ENCODE measurements around the gene SPINK5.
"Not testable (repeated sequence)": the region's sequence is repeated elsewhere in the genome, so short reads cannot be mapped to it uniquely, and the experiment has no call there.

The SPINK5 gene, protein sequence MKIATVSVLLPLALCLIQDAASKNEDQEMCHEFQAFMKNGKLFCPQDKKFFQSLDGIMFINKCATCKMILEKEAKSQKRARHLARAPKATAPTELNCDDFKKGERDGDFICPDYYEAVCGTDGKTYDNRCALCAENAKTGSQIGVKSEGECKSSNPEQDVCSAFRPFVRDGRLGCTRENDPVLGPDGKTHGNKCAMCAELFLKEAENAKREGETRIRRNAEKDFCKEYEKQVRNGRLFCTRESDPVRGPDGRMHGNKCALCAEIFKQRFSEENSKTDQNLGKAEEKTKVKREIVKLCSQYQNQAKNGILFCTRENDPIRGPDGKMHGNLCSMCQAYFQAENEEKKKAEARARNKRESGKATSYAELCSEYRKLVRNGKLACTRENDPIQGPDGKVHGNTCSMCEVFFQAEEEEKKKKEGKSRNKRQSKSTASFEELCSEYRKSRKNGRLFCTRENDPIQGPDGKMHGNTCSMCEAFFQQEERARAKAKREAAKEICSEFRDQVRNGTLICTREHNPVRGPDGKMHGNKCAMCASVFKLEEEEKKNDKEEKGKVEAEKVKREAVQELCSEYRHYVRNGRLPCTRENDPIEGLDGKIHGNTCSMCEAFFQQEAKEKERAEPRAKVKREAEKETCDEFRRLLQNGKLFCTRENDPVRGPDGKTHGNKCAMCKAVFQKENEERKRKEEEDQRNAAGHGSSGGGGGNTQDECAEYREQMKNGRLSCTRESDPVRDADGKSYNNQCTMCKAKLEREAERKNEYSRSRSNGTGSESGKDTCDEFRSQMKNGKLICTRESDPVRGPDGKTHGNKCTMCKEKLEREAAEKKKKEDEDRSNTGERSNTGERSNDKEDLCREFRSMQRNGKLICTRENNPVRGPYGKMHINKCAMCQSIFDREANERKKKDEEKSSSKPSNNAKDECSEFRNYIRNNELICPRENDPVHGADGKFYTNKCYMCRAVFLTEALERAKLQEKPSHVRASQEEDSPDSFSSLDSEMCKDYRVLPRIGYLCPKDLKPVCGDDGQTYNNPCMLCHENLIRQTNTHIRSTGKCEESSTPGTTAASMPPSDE

DNA sequence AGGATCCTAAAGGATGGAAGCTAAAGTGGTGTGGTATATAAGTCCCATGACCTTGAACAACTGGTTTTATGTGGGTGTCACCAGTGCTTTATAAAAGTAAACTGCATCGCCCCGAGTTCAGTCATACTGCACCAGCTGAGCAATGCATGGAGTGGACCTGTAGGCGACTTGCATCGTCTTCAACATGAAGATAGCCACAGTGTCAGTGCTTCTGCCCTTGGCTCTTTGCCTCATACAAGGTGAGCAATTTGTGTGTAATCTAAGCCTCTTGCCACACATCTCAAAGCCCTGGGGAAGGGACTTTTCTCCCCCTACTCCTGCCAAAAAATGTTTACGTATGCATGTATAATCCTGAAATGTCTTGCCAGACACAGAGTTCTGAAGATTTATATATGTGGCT, at the start of gene SPINK5:
Gene SPINK5, plus strand, starts transcription at position 120 of the 400 bp plus-strand sequence. Its CDS starts 65 bp downstream, at position 185.
- no peak for DNase-seq

DNA sequence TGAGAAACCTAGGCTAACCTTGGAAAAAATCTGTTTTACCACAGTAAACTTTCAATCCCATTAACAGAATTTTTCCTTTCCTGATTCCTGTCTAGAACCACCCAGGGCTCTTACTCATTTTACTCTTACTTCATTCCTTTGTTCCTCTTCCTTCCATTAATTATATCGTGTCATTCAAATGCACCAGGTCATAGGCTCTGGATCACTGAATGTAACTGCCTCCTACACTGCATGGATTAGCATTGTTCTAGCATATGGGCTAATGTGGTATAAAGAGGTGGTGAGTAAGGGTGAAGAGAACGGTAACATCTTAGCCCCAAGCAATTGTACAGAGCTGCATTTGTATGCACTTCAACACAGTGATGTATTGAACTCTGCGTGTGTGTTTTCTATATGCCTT, 49.5 kb upstream of the SPINK5 start:
- no peak for DNase-seq

DNA sequence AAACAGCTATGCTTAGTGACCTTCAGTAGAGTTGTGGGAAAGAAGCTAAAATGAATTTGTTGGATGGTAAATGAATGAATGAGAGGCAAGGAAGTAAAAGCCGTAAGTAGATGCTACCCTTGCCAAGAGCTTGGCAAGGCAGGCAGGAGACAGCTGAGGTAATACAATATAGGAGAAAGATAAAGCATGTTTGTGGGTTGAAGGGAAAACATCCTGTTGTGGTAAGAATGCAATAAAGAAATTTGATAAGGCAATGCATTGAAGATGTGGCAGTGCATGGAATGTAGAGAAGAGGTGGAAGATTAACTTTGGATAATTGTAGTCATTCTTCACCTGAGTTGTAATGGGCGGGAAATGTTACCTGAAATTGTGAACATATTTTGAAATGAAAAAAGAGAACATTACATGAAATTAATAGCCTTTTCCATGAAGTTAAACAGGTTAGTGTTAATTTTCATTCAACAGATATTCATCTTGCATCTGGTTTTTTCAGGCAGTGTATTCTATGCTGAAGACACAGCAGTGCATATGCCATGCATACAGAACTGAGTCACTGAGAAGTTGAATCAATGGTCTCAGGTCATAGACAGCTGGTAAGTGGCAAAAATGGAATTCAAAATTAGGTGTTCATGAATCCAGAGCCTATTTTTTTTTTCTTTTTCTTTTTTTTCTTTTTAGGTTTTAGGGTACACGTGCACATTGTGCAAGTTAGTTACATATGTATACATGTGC, 43.4 kb upstream of the SPINK5 start:
- DNase-seq = no peak

DNA sequence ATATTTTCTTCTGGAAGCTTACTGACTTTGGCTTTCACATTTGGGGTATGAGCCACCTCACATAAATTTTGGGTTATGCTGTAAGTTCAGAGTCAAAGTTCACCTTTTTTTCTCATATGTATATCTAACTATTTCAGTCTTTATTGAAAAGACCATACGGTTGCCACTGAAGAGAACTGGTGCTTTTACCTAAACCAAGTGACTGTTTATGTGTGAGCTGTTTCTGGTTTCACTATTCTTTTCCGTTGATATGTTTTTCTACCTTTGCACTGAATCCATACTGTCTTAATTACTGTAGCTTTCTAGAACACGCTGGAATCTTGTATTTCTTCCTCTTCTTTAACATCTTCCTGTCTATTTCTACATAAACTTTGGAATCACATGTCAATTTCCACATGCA, 36.3 kb upstream of the SPINK5 start:
- DNase-seq = no peak

DNA sequence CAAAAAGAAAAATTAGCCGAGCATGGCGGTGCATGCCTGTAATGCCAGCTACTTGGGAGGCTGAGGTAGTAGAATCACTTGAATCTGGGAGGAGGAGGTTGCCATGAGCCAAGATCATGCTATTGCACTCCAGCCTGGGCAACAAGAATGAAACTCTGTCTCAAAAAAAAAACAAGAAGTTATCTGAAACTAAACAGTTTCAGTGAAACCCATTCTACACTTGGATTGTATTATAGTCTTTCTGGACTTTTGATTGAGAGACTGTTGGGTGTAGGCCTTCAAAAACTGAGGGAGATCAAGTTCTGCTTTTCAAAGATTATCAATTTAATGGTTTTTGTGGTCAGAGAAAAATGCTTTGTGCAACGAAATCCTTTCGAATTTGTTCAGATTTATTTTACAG, 34.6 kb upstream of the SPINK5 start:
- DNase-seq = no peak

DNA sequence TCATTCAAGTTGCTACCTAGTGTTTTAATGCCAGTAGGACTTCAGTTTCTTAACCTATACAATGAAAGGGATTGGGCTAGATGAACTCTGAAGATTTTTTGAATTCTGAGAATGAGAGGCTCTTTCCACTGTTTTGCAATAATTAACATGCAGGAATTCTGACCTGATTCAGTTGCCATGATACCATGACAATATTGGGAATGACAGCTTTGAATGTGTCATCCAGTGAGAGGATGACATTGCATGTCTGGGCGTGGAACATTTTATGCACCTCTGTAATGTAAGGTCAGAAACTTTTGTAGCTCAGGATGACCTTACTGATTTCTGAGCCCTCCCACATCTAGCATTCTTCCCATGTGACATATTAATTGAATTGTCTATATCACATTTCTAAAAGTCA, 30.6 kb upstream of the SPINK5 start:
- no peak for DNase-seq

DNA sequence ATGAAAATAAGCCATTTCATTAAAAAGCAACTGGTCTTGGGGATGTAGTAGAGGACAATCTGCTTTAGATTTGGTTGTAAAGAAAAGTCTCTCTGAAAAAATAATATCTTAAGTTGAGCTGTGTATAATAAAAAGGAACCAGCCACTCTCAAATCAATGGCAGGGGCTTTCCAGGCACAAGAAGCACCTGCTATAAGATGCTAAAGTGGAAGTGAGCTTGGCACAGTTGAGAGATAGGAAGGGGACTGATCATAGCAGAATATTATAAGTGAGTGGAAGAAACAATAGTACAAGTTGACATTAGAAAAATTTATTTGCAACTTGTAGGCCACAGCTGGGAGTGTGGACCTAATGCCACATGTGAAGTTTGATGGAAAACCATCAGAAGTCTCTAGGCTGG, 28.1 kb upstream of the SPINK5 start:
- DNase-seq = no peak

DNA sequence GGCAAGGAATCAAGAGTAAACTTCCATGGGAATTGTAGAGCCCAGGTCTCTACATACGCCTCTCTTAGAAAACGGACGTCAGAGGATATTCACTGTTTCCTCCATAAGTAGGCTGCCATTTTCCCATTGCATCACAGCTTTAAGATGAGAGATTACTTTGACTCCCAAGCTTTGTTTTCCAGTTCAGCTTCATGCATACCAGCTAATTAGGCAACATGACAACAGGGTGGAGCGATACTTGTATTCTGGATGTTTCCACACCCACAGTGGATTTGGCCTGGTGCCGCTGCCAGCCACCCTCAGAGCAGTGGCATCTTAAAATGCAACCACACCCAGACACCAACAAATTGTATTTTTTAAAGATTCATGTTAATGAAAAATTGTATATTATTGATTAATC, 20.9 kb upstream of the SPINK5 start:
- no peak for DNase-seq

DNA sequence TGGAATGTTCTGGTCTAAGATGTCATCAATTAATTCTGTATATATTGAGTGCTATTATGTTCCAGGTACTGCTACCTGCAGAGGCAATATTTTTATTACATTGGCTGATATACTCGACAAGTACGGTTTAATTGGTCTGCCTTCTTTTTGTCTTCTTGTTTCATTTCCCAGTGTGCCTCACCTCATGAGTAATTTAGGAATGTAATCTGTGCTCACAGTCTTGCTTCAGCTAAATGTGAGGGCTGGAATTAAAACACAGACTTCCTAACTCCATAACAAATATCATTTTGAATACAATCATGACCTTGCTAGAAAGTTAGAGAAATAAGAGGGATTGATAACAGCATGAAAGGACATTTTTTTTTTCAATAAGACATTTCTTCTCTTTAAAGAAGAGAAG, 20.1 kb upstream of the SPINK5 start:
- no peak for DNase-seq

DNA sequence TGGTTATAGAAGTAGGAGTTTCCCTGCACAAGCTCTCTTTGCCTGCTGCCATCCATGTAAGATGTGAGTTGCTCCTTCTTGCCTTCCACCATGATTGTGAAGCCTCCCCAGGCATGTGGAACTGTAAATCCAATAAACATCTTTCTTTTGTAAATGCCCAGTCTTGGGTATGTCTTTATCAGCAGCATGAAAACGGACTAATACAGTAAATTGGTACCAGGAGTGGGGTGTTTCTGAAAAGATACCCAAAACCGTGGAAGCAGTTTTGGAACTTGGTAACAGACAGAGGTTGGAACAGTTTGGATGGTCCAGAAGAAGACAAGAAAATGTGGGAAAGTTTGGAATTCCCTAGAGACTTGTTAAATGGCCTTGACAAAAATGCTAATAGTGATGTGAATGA, 8.6 kb upstream of the SPINK5 start:
- not testable (repeated sequence) for DNase-seq

DNA sequence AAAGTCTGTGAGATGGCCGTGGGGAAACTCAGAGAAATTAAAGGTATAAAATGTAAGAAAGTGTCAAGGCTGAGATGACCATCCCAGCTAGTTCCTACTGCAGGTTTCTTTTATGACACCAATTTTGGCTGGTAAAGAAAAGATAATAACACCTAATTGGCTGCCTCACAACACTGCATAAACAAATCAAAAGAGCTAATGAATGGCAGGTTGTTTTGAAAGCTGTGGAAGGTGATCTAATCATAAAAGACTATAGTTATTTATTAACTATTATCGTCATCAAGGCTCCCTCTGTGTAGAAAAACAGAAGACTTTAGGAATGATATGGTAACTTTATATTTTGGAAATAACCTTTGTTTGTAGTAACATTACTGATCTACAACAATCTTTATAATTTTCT, 3.5 kb upstream of the SPINK5 start:
- DNase-seq = no peak

DNA sequence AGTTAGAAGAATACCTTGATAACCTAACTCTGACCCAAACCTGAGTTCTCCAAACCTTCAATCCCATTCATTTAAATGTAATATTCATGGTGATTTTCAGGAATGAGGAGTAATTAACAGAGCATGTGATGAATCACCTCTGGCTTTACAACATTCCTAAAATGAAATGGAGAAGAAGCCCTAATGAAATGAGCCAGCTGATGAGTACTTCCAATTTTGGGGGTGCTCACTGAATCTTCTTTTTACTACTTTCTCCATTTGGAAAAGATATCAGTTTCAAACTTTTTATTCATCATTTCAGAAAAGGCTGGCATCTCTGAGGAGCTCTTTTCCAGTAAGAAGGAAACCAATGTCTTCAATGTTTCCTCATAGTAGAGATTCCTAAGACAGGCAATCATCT, 2.9 kb upstream of the SPINK5 start:
- DNase-seq = no peak

DNA sequence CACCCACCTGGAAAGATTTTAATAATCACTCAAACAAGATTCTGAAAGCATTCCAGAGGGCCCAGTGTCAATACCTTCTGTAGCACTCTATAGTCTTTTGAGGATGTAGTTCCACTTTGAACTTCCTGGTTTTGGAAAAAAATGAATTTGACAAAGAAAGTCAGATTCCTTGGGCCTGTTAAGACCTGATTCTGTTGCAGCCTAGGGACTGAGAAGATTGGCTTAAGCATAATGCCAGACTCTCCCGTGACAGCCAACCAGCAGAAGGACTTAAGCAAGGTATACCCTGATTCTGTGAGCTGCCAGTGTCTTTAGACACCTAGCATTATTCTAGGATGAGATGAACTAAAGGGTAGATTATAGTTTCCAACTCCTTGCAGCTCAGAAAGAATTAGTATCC, 6.8 kb downstream of the SPINK5 start:
- no peak for DNase-seq

DNA sequence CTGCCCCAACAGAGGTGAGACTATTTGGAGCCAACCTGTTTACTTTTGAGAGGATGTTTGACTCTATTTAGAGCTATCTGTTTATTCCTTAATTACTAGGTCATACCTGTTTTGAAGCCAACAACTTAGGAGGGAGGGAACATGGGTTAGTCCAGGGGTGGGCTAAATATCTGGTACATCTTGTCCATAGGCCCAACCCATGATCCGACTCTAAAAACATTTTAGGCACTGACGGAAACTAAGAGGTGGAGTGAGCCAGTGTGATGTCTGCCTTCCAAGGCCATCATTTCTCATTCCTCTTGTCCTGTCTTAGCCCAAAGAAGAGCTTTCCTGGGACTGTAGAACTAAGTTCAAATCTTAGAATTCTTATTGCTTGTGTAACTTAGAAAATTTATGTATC, 8.4 kb downstream of the SPINK5 start:
- no peak for DNase-seq

DNA sequence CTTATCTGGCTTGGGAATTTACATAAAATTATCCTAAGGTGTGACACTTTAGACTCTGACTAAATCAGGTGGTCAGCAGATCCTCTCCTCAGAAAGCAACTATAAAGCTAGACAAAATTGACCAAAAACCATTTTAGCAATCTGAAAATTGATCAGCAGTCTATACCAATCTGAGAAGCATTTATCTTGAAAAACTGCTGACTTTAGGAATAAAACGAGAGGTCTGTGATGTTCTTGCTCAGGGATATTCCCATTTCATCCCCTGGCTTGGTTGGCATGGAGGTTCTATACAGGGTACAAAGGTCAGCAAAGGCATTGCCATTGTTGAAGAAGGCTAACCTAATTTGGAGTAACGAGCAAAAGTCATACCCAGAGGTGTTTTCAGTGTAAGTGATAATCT, 11.7 kb downstream of the SPINK5 start:
- no peak for DNase-seq

DNA sequence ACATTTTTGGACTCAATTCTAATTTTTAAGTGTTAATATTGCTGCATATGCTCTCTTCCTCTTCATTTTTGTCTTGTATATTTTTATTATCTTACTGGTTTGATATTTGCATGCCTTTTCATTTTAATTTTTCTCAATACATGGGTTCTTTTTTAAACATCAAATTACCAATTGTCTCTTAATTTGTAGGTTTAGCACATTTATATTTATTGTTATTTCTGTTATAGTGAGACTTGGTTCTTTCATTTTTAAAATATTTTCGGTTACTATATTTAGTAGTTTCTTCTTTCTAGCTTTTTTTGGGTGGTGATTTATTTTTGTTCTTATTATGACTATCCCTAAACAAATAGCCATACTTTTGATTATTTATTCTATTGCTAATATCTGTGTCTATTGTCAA, 19.4 kb downstream of the SPINK5 start:
- DNase-seq = no peak

DNA sequence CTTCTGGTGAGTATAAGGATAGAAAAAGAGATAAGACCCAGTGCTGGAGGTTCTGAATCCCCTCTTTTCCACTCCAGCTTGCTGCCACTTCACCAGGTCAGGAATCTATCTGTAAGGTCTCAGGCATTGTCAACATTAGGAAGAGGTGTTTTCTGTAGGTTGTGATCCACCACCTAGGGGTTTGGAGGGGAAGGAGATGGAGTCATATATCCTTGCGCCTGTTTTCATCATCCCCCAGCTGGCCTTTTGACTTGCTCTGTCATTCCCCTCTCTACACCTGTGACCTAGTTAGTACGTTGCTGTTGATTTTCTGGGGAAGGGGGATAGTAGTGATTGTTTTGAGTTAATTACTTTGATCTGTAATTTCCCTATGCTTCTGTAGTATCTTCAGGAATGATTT, 20.5 kb downstream of the SPINK5 start:
- DNase-seq = no peak

DNA sequence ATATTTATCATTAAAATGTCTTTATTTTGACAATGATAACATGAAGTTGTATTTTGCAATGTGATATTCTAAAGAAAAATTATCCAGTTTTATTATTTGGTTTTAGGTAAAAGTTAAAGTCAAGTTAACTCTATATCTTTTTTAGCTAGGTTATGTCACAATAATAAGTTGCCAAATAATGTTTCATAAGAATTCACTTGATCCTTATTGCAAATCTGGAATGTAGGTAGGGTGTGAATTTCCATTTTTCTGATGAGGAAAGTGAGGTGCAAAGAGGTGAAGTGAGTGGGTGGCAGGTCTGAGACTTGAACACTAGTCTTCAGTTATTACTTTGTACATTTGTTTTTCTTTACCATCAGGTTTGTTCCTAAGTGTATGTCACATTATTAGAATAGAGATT, 21.5 kb downstream of the SPINK5 start:
- no peak for DNase-seq

DNA sequence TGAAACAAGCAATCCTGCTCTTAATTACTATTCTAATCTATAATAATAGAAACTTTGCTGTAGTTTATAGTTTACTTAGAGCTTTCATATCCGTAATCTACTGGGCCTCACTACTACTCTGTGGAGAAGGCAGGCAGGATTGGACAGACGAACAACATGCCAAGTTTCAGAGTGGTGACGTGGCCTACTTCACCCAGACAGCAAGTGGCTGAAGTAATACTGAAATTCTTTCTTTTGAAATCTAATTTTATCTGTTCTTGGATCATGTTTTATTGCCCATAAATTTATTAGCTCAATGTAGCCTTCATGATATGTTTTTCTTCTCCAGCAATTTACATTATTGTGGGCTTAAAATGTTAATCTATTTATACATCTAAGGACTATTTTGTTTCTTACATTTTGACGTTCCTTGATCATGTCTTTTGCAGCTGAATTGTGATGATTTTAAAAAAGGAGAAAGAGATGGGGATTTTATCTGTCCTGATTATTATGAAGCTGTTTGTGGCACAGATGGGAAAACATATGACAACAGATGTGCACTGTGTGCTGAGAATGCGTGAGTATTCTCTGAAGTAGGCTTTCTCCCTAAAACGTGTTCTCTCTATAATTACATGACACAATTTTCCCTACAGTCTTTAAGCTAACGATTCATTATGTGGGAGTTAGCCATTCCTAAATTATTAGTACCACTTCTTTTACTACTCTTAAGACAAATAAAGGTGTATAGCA, 22.4 kb downstream of the SPINK5 start:
- DNase-seq = no peak

DNA sequence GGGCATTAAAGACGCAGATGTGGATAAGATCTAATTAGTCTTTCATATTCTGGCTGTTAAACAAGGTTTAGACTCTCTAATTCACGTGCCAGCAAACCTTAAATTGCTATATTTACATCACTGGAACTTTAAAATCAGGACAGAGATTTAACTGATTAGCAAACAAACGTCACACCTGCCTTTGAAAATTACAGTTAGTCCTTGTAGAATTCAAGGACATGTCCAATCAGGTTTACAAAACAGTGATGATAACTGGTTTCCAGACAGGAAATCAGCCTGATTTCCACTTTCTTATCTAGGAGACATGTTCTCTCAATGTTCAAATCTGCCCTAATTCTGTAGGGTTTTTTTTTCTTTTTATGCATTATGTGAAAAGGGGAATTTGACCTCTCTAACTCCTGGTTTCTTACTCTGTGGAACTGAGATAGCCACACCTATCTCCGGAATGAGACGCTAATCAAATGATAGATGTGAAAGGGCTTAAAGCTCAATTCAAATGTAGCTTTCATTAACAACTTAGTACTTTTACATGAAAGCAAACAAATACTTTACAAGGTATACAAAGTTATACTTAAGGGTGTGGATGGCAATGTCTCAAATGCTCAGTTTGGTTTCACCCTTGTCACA, 26.5 kb downstream of the SPINK5 start:
- no peak for DNase-seq

DNA sequence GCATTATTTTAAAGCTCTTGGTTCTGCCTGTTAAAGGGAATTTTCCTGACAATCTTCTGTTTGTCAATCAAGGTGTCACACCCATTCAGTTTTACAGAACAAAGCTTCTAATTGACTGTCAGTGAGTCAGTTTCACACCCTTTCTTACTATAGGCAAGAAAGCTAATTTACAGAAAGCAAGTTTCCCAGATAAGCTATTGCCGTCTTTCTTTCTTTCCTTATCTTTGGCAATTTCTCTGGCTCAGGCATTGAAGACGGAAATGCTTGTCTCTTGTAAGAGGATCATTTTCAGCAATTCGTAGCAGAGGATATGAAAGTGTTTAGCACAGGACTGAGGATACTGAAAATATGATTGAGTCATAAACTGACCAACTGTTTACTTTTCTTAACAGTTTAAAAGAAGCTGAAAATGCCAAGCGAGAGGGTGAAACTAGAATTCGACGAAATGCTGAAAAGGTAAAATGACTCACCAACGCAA, 27.0 kb downstream of the SPINK5 start:
- no peak for DNase-seq
